HepG2 (cell line): ENCODE data around the gene RPS27L. TPM values are rescaled to one million over a fixed set of nuclear protein-coding genes. Genes with fewer than 3 reads are reported as not detected.

Experiments used
- ATF7-NPFF ChIP-seq: sonication (generic); formaldehyde crosslinking; IDR thresholded peaks from 2 replicates; pipeline ENCODE4 v1.8.1; 2023; ENCODE audit warnings: mild to moderate bottlenecking, low read depth, missing genetic modification reagents, moderate library complexity
- BORCS8-MEF2B ChIP-seq: sonication (generic); formaldehyde crosslinking; IDR thresholded peaks from 2 replicates; pipeline ENCODE4 v1.8.0; 2022; ENCODE audit warnings: mild to moderate bottlenecking, missing genetic modification reagents
- CTCF ChIP-seq: sonication (generic); formaldehyde crosslinking; IDR thresholded peaks from 2 replicates; pipeline ENCODE4 v1.5.0; 2020; ENCODE audit warnings: mild to moderate bottlenecking, missing genetic modification reagents, moderate library complexity
- FIP1L1 ChIP-seq: fragments of 200-400 bp; formaldehyde crosslinking; IDR thresholded peaks from 2 replicates; pipeline ENCODE4 v1.6.1; 2018; ENCODE audit warnings: low read depth, mild to moderate bottlenecking, low read length, moderate library complexity, borderline replicate concordance; ENCODE audit not compliant: insufficient read depth
- FOXK1 ChIP-seq: sonication (generic); formaldehyde crosslinking; IDR thresholded peaks from 2 replicates; pipeline ENCODE4 v1.4.0; 2020; ENCODE audit warnings: low read depth, missing genetic modification reagents, borderline replicate concordance
- KLF12 ChIP-seq: sonication (generic); formaldehyde crosslinking; IDR thresholded peaks from 2 replicates; pipeline ENCODE4 v1.4.0; 2020; ENCODE audit warnings: missing genetic modification reagents, borderline replicate concordance
- MEIS2 ChIP-seq: sonication (generic); formaldehyde crosslinking; IDR thresholded peaks from 2 replicates; pipeline ENCODE4 v1.9.0; 2021; ENCODE audit warnings: mild to moderate bottlenecking, missing genetic modification reagents
- POLR2A ChIP-seq, 2 experiments: IDR thresholded peaks; 2 replicates each; pipeline ENCODE4 v1.6.1; 2011; ENCODE audit warnings: low read depth in 2 of 2, low read length in 2 of 2, mild to moderate bottlenecking in 1 of 2, moderate library complexity in 1 of 2; ENCODE audit not compliant: insufficient read depth in 1 of 2
- RFXANK ChIP-seq: IDR thresholded peaks from 2 replicates; pipeline ENCODE4 v1.6.1; 2016
- SAP130 ChIP-seq: IDR thresholded peaks from 2 replicates; pipeline ENCODE4 v1.6.1; 2016; ENCODE audit warnings: low read depth
- SP1 ChIP-seq, 2 experiments: fragments of 450-650 bp in 1 of 2; sonication (generic) in 1 of 2; formaldehyde crosslinking in 1 of 2; IDR thresholded peaks; 2 replicates each; pipeline versions ENCODE4 v1.4.0 to v1.6.1; 2016 to 2020; ENCODE audit warnings: missing genetic modification reagents in 1 of 2
- ZHX1 ChIP-seq: sonication (generic); formaldehyde crosslinking; IDR thresholded peaks from 2 replicates; pipeline ENCODE4 v1.8.1; 2022; ENCODE audit warnings: low read depth, mild to moderate bottlenecking, missing genetic modification reagents
- ZNF605 ChIP-seq: sonication (generic); formaldehyde crosslinking; IDR thresholded peaks from 2 replicates; pipeline ENCODE4 v1.8.0; 2022; ENCODE audit warnings: mild to moderate bottlenecking, missing genetic modification reagents
- ZNF691 ChIP-seq: sonication (generic); formaldehyde crosslinking; IDR thresholded peaks from 2 replicates; pipeline ENCODE4 v1.4.0; 2020; ENCODE audit warnings: missing genetic modification reagents, low read depth, mild to moderate bottlenecking, borderline replicate concordance
- polyA plus RNA-seq, 8 experiments: library from polyadenylated mRNA; depleted of rRNA in 3 of 8; stranded (reverse) in 7 of 8; unstranded in 1 of 8; fragments of >200 nt; fragmentation: Illumina TruSeq in 4 of 8; extraction: Trizol in 4 of 8; gene quantifications; 2 replicates each; pipeline versions ENCODE4 v1.2.1 to v1.2.3, GENCODE V29; 2011 to 2016; ENCODE audit warnings: low read depth in 4 of 8, missing spikeins in 1 of 8, mixed read lengths in 1 of 8; ENCODE audit not compliant: insufficient read depth in 1 of 8
- total RNA-seq, 5 experiments: library from RNA; depleted of rRNA; stranded (reverse); fragments of >200 nt; fragmentation: Illumina TruSeq; extraction: Trizol; gene quantifications; 2 replicates each; pipeline ENCODE4 v1.2.3, GENCODE V29; 2016; ENCODE audit warnings: low read depth in 1 of 5
- TF ChIP-seq, protein P1 (sequence below): sonication (generic); formaldehyde crosslinking; IDR thresholded peaks from 2 replicates; pipeline ENCODE4 v1.5.0; 2020; ENCODE audit warnings: mild to moderate bottlenecking, missing genetic modification reagents
- TF ChIP-seq, protein P2 (sequence below): sonication (generic); formaldehyde crosslinking; IDR thresholded peaks from 2 replicates; pipeline ENCODE4 v1.4.0; 2020; ENCODE audit warnings: missing genetic modification reagents
- TF ChIP-seq, protein P3 (sequence below): sonication (generic); formaldehyde crosslinking; IDR thresholded peaks from 2 replicates; pipeline ENCODE4 v1.4.0; 2020; ENCODE audit warnings: missing genetic modification reagents

Gene RPS27L
- total and polyA plus RNA-seq, 2 of the 13 experiments (the other 11 are each of a cell fraction or from before 2014, with no cell fraction given), result 231 to 433 TPM

DNA sequence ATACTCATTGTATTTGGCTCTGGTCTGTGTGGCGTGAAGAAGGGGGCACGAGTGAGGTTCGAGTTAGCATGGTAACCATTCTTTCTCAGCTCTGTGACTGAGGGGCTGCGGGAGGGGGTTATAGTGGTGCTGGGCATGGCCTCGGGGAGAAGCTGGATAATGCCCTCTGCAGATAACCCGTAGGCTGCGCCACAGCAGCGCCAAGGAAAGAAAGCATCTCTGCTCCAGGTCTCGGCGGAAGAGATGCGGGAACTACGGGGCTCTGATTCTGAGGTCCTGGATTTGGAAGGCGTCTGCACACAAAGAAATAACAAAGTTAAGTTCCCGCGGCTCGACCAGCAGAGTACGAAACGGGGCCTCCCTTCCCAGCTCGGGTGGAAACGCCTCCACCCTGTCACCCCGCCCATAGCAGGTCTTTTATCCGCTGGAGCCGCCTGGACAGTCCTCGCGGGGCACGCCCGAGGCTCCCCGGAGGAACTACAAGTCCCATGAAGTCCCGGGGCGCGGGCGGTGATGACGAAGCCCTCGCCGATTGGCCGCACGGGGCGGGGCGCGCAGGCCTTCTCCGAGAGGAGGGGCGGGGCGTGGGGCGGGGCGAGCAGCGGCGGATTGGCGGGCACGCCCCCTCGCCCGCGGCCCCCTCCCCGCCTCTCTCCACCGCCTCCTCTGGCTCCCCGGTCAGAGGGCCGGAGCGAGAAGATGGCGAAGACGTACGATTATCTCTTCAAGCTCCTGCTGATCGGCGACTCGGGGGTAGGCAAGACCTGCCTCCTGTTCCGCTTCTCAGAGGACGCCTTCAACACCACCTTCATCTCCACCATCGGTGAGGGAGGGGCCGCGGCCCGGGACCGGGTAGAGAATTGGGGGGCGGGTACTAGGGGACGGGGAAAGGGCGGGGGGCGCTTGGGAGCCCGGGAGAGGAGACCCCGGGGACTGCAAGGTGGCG, 31.9 kb upstream of the RPS27L start, which contains the start of gene RAB8B (continued):
- 0 out of 2 replicates have a peak, but pooled peaks have one; percentile 26 for TF ChIP-seq CTCF (CRISPR knock-in tag)
- no peak for TF ChIP-seq SP1 (IDR thresholded peaks at IDR 0.05)
- peak; percentile 72 for TF ChIP-seq SP1 (CRISPR knock-in tag; IDR thresholded peaks at IDR 0.05)
- TF ChIP-seq KLF12 (CRISPR knock-in tag), result peak; percentile 33; the same call in 1 of the 2 replicates
- TF ChIP-seq BORCS8-MEF2B, result 0 out of 2 replicates have a peak, but pooled peaks have one; percentile 3
- TF ChIP-seq, protein P1, sequence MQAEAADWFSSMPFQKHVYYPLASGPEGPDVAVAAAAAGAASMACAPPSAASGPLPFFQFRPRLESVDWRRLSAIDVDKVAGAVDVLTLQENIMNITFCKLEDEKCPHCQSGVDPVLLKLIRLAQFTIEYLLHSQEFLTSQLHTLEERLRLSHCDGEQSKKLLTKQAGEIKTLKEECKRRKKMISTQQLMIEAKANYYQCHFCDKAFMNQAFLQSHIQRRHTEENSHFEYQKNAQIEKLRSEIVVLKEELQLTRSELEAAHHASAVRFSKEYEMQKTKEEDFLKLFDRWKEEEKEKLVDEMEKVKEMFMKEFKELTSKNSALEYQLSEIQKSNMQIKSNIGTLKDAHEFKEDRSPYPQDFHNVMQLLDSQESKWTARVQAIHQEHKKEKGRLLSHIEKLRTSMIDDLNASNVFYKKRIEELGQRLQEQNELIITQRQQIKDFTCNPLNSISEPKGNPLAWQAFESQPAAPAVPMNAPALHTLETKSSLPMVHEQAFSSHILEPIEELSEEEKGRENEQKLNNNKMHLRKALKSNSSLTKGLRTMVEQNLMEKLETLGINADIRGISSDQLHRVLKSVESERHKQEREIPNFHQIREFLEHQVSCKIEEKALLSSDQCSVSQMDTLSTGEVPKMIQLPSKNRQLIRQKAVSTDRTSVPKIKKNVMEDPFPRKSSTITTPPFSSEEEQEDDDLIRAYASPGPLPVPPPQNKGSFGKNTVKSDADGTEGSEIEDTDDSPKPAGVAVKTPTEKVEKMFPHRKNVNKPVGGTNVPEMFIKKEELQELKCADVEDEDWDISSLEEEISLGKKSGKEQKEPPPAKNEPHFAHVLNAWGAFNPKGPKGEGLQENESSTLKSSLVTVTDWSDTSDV (CRISPR knock-in tag), result no peak
- peak; percentile 58; the same call in 1 of the 2 replicates for TF ChIP-seq FOXK1
- no peak for TF ChIP-seq FIP1L1
- TF ChIP-seq MEIS2 (CRISPR knock-in tag), result no peak
- TF ChIP-seq RFXANK (CRISPR knock-in tag), result 0 out of 2 replicates have a peak, but pooled peaks have one; percentile 42
- peak; percentile 46 to 77; a peak in 3 of 4 replicates for TF ChIP-seq POLR2A (IDR thresholded peaks at IDR 0.05; ENCODE audit: insufficient read depth in 1 of 2, low read depth in 2 of 2, low read length in 2 of 2)
- TF ChIP-seq, protein P2, sequence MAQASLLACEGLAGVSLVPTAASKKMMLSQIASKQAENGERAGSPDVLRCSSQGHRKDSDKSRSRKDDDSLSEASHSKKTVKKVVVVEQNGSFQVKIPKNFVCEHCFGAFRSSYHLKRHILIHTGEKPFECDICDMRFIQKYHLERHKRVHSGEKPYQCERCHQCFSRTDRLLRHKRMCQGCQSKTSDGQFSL (CRISPR knock-in tag), result no peak
- TF ChIP-seq ATF7-NPFF (CRISPR knock-in tag), result 0 out of 2 replicates have a peak, but pooled peaks have one; percentile 17
- no peak for TF ChIP-seq ZNF691 (CRISPR knock-in tag)
- TF ChIP-seq, protein P3, sequence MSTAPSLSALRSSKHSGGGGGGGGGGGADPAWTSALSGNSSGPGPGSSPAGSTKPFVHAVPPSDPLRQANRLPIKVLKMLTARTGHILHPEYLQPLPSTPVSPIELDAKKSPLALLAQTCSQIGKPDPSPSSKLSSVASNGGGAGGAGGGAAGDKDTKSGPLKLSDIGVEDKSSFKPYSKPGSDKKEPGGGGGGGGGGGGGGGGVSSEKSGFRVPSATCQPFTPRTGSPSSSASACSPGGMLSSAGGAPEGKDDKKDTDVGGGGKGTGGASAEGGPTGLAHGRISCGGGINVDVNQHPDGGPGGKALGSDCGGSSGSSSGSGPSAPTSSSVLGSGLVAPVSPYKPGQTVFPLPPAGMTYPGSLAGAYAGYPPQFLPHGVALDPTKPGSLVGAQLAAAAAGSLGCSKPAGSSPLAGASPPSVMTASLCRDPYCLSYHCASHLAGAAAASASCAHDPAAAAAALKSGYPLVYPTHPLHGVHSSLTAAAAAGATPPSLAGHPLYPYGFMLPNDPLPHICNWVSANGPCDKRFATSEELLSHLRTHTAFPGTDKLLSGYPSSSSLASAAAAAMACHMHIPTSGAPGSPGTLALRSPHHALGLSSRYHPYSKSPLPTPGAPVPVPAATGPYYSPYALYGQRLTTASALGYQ (CRISPR knock-in tag), result no peak
- TF ChIP-seq ZNF605 (CRISPR knock-in tag), result peak; percentile 50; the same call in 1 of the 2 replicates
- no peak for TF ChIP-seq ZHX1
- peak; percentile 74 for TF ChIP-seq SAP130 (CRISPR knock-in tag)
